ENCODE data around the gene MTIF2.
"Not testable (repeated sequence)": the region's sequence is repeated elsewhere in the genome, so short reads cannot be mapped to it uniquely, and the experiment has no call there.

MTIF2 gene

GRCh38 chr2:55196526-55196925, 72.5 kb downstream of the MTIF2 start:
- DNase-seq = no peak

DNA sequence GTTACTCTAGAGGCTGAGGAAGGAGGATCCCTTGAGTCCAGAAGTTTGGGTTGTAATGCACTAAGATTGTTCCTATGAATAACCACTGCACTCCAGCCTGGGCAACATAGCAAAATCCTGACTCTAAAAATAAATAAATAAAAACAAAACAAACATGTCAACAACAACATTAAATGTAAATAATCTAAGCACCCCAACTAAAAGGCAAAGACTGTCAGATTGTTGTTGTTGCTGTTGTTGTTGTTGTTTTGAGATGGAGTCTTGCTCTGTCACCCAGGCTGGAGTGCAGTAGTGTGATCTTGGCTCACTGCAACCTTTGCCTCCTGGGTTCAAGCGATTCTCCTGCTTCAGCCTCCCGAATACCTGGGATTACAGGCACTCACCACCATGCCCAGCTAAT, 77.1 kb downstream of the MTIF2 start:
- not testable (repeated sequence) for DNase-seq

GRCh38 chr2:55186837-55187236, 82.2 kb downstream of the MTIF2 start:
- not testable (repeated sequence) for DNase-seq

Data from right kidney (tissue), 1 donor.